HG03039 (cell line): ENCODE data around the gene C8B.

ENCODE experiments used
- ATAC-seq: cut with Tn5 transposase; IDR thresholded peaks from one replicate; pipeline ENCODE4 v1.9.1; 2021; ENCODE audit warnings: mild to moderate bottlenecking, moderate library complexity; ENCODE audit not compliant: unreplicated experiment

The C8B gene

GRCh38 chr1:56905667-56906066 lies 60.1 kb downstream of the C8B start:
- ATAC-seq: no peak

- no peak for ATAC-seq
These were observed 61.0 kb downstream of the C8B start for GRCh38 chr1:56904663-56905397.

GRCh38 chr1:56903778-56904177 lies 62.0 kb downstream of the C8B start:
- ATAC-seq: no peak

GRCh38 chr1:56901716-56902115 lies 64.1 kb downstream of the C8B start:
- no peak for ATAC-seq

GRCh38 chr1:56898879-56899278 lies 66.9 kb downstream of the C8B start:
- no peak for ATAC-seq

- no peak for ATAC-seq
These were observed 67.8 kb downstream of the C8B start for GRCh38 chr1:56898005-56898373.

- no peak for ATAC-seq
These were observed 68.4 kb downstream of the C8B start for GRCh38 chr1:56897150-56898004.

- ATAC-seq: no peak
These were observed 71.8 kb downstream of the C8B start for GRCh38 chr1:56894014-56894413.

- no peak for ATAC-seq
These were observed 75.6 kb downstream of the C8B start for GRCh38 chr1:56890229-56890628.

- no peak for ATAC-seq
These were observed 84.4 kb downstream of the C8B start for GRCh38 chr1:56881417-56881816.

- ATAC-seq: no peak
These were observed 85.0 kb downstream of the C8B start for GRCh38 chr1:56880774-56881173.
